OCI-LY7 (cell line): Measurements from ENCODE around the gene IL1RAPL1.

Source experiments
- CTCF ChIP-seq: fragments of 200-600 bp; sonication (generic); conservative IDR thresholded peaks from 2 replicates; pipeline ENCODE4 v1.5.1; 2014; ENCODE audit warnings: mild to moderate bottlenecking, antibody characterized with exemption, low read length, moderate library complexity, mixed read lengths
- EZH2phosphoT487 ChIP-seq: fragments of 200-600 bp; sonication (generic); IDR thresholded peaks from 2 replicates; pipeline ENCODE4 v1.6.1; 2018; ENCODE audit warnings: low read depth, borderline replicate concordance, mild to moderate bottlenecking, mixed run types, antibody characterized with exemption, low read length, moderate library complexity, mixed read lengths

DNA sequence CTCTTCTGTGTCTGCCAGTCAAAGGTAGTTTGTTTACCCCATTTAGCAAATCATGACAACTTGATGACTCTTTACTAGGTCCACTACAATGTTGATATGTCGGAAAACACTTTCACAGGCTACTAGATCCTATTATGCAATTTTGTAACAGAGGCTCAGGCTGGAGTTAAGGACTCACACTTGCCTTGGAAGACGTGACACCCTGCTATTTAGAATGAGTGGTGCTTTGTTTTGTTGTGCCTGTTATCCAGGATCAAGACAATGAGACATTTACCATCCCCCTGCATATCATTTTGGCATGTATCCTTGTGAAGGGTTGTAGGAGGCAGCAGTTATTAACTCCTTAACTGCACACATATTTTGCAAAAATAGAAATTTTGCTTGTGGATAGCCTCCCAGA is 263.7 kb downstream of the IL1RAPL1 start:
- no peak for TF ChIP-seq CTCF
- no peak for TF ChIP-seq EZH2phosphoT487
